ENCODE results near the gene SDK1. TPM values are rescaled to one million over a fixed set of nuclear protein-coding genes. Genes with fewer than 3 reads are reported as not detected.

Gene SDK1
- total RNA-seq, 1 experiment from 2014 or later, result 20.0 TPM

DNA sequence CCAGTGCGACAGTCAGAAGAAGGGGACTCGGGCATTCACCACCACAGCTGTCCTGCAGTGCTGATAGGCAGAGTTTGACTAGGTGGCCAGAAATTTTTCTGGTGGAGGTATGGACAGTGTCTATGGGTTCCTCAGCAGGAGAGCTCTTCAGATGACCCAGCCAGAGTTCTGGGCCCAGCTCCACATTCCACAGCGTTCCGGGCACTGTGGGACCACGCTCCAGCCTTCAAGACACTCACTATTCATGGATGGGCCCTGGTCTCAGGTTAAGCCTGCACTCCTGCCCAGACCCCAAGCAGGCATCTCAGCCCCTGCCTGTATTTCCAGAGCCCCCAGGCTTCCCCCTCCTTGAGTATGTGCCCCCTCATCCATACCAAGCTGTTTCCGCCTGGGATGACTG is 884.1 kb downstream of the SDK1 start:
- intact Hi-C loops (cut with micrococcal nuclease; ENCODE audit: unreplicated experiment), result no loop called here
- no peak for DNase-seq
- H3K36me3 Mint-ChIP-seq (ENCODE audit: insufficient read depth, unreplicated experiment), result peaks cover 6% of the 10 kb centered on the region
- H3K27ac Mint-ChIP-seq (ENCODE audit: unreplicated experiment), result no peak overlapping the region
- BruUV-seq (replicated peaks), result no TSS peak
- TF ChIP-seq, protein P1, sequence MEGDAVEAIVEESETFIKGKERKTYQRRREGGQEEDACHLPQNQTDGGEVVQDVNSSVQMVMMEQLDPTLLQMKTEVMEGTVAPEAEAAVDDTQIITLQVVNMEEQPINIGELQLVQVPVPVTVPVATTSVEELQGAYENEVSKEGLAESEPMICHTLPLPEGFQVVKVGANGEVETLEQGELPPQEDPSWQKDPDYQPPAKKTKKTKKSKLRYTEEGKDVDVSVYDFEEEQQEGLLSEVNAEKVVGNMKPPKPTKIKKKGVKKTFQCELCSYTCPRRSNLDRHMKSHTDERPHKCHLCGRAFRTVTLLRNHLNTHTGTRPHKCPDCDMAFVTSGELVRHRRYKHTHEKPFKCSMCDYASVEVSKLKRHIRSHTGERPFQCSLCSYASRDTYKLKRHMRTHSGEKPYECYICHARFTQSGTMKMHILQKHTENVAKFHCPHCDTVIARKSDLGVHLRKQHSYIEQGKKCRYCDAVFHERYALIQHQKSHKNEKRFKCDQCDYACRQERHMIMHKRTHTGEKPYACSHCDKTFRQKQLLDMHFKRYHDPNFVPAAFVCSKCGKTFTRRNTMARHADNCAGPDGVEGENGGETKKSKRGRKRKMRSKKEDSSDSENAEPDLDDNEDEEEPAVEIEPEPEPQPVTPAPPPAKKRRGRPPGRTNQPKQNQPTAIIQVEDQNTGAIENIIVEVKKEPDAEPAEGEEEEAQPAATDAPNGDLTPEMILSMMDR (IDR thresholded peaks at IDR 0.05; ENCODE audit: unreplicated experiment), result no peak
- CTCF ChIA-PET, result interaction anchor here (0.6 to 1.0 kb wide), 2 partner anchors 9 to 242 kb away, joined by 3 read pairs; no protein-coding TSS in a partner anchor
- no peaks in the 10 kb centered on the region for H3K9me3 Mint-ChIP-seq (ENCODE audit: low read depth, unreplicated experiment)
- H3K4me3 Mint-ChIP-seq (ENCODE audit: low read depth, unreplicated experiment), result no peak overlapping the region
- no peaks in the 10 kb centered on the region for H3K27me3 Mint-ChIP-seq (ENCODE audit: unreplicated experiment)
- peaks cover 25% of the 10 kb centered on the region for H3K4me1 Mint-ChIP-seq (ENCODE audit: low read depth, unreplicated experiment)

DNA sequence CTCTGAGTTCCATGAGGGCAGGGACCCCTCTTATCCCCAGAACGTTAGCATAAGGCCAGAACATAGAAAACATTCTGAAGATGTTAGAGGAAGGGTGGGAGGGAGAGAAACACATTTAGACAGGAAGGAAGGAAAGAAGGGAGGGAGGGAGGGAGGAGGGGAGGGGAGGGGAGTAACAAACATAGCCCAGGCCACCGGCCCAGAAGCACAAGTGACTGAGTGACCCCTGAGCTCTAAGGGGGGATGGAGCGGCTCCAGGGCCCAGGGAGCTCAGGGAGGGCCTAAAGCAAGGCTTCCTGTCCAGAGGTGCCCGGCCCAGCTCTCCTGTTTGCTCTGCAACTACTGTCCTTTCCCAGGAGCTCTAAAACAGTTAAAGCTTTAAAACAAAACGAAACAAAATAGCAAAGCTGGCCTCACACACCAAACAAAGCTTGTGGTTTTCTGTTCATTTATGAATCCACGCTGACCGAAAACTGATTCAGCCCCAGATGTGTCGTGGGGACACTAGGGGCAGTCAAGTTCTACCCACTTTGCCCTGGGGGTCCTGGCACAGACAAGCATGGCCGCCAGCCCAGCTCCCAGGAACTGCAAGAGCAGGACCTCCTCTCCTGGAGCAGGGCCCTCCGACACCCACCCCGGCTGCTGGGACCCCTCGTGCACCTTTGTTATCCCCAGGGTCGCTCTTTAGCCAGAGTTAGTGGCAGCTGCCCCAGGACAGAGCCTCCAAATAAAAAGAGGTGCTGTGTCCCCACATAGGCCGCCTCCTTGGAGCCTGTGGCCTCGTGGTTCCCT is 884.9 kb downstream of the SDK1 start:
- BruUV-seq (replicated peaks), result no TSS peak
- Mint-ChIP-seq H3K27ac (ENCODE audit: unreplicated experiment) (no peak overlapping the region), H3K4me3 (ENCODE audit: low read depth, unreplicated experiment) (no peak overlapping the region), H3K27me3 (ENCODE audit: unreplicated experiment) (no peaks in the 10 kb centered on the region), H3K36me3 (ENCODE audit: insufficient read depth, unreplicated experiment) (peaks cover 6% of the 10 kb centered on the region), H3K9me3 (ENCODE audit: low read depth, unreplicated experiment) (no peaks in the 10 kb centered on the region), H3K4me1 (ENCODE audit: low read depth, unreplicated experiment) (peaks cover 31% of the 10 kb centered on the region)
- intact Hi-C loops (cut with micrococcal nuclease; ENCODE audit: unreplicated experiment), result no loop called here
- TF ChIP-seq, protein P1 (IDR thresholded peaks at IDR 0.05; ENCODE audit: unreplicated experiment), result no peak
- no peak for DNase-seq
- CTCF ChIA-PET, result interaction anchor here (0.6 to 1.2 kb wide), 5 partner anchors 10 to 415 kb away, joined by 3 to 6 read pairs (median 3); no protein-coding TSS in a partner anchor

DNA sequence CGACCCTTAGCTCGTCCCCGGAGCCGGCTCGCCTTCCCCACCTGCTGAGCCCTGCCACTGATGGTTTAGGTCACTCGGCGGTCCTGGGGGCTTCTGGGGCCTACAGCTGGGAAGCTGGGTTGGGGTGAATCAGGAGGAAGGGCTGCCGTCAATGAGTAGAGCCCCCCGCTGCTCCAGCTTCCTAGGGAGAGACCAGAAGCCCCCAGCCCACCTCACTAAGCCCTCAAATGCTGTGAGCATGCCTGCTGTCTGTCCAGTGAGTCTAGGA is 885.4 kb downstream of the SDK1 start:
- CTCF ChIA-PET, result interaction anchor here (1.2 kb wide), 1 partner anchor 13 kb away, joined by 3 read pairs; no protein-coding TSS in a partner anchor

DNA sequence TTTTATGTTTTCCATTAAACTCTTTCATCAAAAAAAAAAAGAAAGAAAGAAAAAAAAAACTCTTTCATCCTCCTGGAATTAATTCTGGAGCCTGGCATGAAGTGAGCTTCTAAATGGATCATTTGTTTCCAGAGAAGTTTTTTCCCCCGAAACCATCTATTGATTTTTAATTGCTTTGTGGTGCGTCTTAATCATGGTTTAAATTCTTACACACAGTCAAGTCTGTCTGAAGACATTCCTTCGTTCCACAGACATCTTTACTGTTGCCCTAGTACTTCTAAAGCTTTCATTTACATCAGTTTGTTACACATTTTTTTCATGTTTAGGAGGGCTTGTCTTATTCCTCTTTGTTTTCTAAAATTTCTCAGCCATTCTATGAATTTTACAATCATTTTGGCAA is 887.6 kb downstream of the SDK1 start:
- BruUV-seq (replicated peaks), result TSS peak; percentile 97
- Mint-ChIP-seq H3K4me1 (ENCODE audit: low read depth, unreplicated experiment) (peaks cover 31% of the 10 kb centered on the region), H3K27ac (ENCODE audit: unreplicated experiment) (peak overlapping the region; percentile 15), H3K27me3 (ENCODE audit: unreplicated experiment) (no peaks in the 10 kb centered on the region), H3K4me3 (ENCODE audit: low read depth, unreplicated experiment) (peak overlapping the region; percentile 50), H3K9me3 (ENCODE audit: low read depth, unreplicated experiment) (no peaks in the 10 kb centered on the region), H3K36me3 (ENCODE audit: insufficient read depth, unreplicated experiment) (peaks cover 6% of the 10 kb centered on the region)
- CTCF ChIA-PET, result interaction anchor here (0.8 to 2.8 kb wide), 8 partner anchors 8 to 443 kb away, joined by 3 to 12 read pairs (median 4); no protein-coding TSS in a partner anchor
- DNase-seq, result no peak
- TF ChIP-seq, protein P1 (IDR thresholded peaks at IDR 0.05; ENCODE audit: unreplicated experiment), result no peak
- intact Hi-C loops (cut with micrococcal nuclease; ENCODE audit: unreplicated experiment), result no loop called here

More for the DNA sequence above, 885.4 kb downstream of the SDK1 start:
- no peak for DNase-seq
- Mint-ChIP-seq H3K4me1 (ENCODE audit: low read depth, unreplicated experiment) (peaks cover 31% of the 10 kb centered on the region), H3K9me3 (ENCODE audit: low read depth, unreplicated experiment) (no peaks in the 10 kb centered on the region), H3K36me3 (ENCODE audit: insufficient read depth, unreplicated experiment) (peaks cover 6% of the 10 kb centered on the region), H3K27me3 (ENCODE audit: unreplicated experiment) (no peaks in the 10 kb centered on the region), H3K27ac (ENCODE audit: unreplicated experiment) (no peak overlapping the region), H3K4me3 (ENCODE audit: low read depth, unreplicated experiment) (no peak overlapping the region)
- intact Hi-C loops (cut with micrococcal nuclease; ENCODE audit: unreplicated experiment), result no loop called here
- TF ChIP-seq, protein P1 (IDR thresholded peaks at IDR 0.05; ENCODE audit: unreplicated experiment), result no peak
- BruUV-seq (replicated peaks), result no TSS peak
